Stimulated activated naive CD8-positive, alpha-beta T cell treated with anti-CD3 and anti-CD28 coated beads, Interleukin-15, Interleukin-2, amounts not matched to agents 100 ng/mL and 50 ng/mL, for 24 hours (primary cell): ENCODE results near the gene RESP18.
"Not testable (repeated sequence)": the region's sequence is repeated elsewhere in the genome, so short reads cannot be mapped to it uniquely, and the experiment has no call there.

Experiments used
- H3K27ac Mint-ChIP-seq: one replicate; pipeline ENCODE4 v1.8.0; 2021; ENCODE audit warnings: mild to moderate bottlenecking, mixed read lengths
- H3K27me3 Mint-ChIP-seq: one replicate; pipeline ENCODE4 v1.8.0; 2021; ENCODE audit warnings: mixed read lengths
- H3K36me3 Mint-ChIP-seq: one replicate; pipeline ENCODE4 v1.8.0; 2021; ENCODE audit warnings: low read depth, mixed read lengths
- H3K4me1 Mint-ChIP-seq: one replicate; pipeline ENCODE4 v1.8.0; 2021; ENCODE audit warnings: low read depth, mixed read lengths
- H3K4me3 Mint-ChIP-seq: one replicate; pipeline ENCODE4 v1.8.0; 2021; ENCODE audit warnings: mild to moderate bottlenecking, mixed read lengths
- H3K9me3 Mint-ChIP-seq: one replicate; pipeline ENCODE4 v1.8.0; 2021; ENCODE audit warnings: mixed read lengths

Gene RESP18

GRCh38 chr2:219290381-219291171 lies 42.0 kb downstream of the RESP18 start:
- Mint-ChIP-seq H3K4me1 (peaks cover 14% of the 10 kb centered on the region), H3K27ac (no peak overlapping the region), H3K27me3 (no peaks in the 10 kb centered on the region), H3K9me3 (no peaks in the 10 kb centered on the region), H3K4me3 (no peak overlapping the region), H3K36me3 (peaks cover 3% of the 10 kb centered on the region)

GRCh38 chr2:219289537-219290361 lies 42.8 kb downstream of the RESP18 start:
- Mint-ChIP-seq H3K9me3 (no peaks in the 10 kb centered on the region), H3K27me3 (no peaks in the 10 kb centered on the region), H3K27ac (no peak overlapping the region), H3K4me1 (peaks cover 7% of the 10 kb centered on the region), H3K4me3 (no peak overlapping the region), H3K36me3 (peaks cover 3% of the 10 kb centered on the region)

- Mint-ChIP-seq H3K9me3 (no peaks in the 10 kb centered on the region), H3K27me3 (no peaks in the 10 kb centered on the region), H3K4me1 (peaks cover 3% of the 10 kb centered on the region), H3K36me3 (peaks cover 3% of the 10 kb centered on the region), H3K4me3 (no peak overlapping the region), H3K27ac (no peak overlapping the region)
Observed at GRCh38 chr2:219289195-219289536, 43.4 kb downstream of the RESP18 start.

- no peak overlapping the region for H3K27ac Mint-ChIP-seq
- H3K4me1 Mint-ChIP-seq, result peaks cover 4% of the 10 kb centered on the region
- no peaks in the 10 kb centered on the region for H3K9me3 Mint-ChIP-seq
- H3K27me3 Mint-ChIP-seq, result no peaks in the 10 kb centered on the region
- peaks cover 14% of the 10 kb centered on the region for H3K36me3 Mint-ChIP-seq
- no peak overlapping the region for H3K4me3 Mint-ChIP-seq
Observed at GRCh38 chr2:219287580-219288265, 44.8 kb downstream of the RESP18 start.

- peaks cover 19% of the 10 kb centered on the region for H3K36me3 Mint-ChIP-seq
- H3K4me1 Mint-ChIP-seq, H3K9me3 Mint-ChIP-seq, H3K27me3 Mint-ChIP-seq, H3K27ac Mint-ChIP-seq, H3K4me3 Mint-ChIP-seq: not testable (repeated sequence)
Observed at GRCh38 chr2:219287116-219287440, 45.5 kb downstream of the RESP18 start.

GRCh38 chr2:219286436-219287115 lies 46.0 kb downstream of the RESP18 start:
- Mint-ChIP-seq H3K27ac (no peak overlapping the region), H3K27me3 (no peaks in the 10 kb centered on the region), H3K4me1 (peaks cover 9% of the 10 kb centered on the region), H3K4me3 (no peak overlapping the region), H3K9me3 (no peaks in the 10 kb centered on the region), H3K36me3 (peaks cover 19% of the 10 kb centered on the region)

GRCh38 chr2:219285894-219286425 lies 46.6 kb downstream of the RESP18 start:
- H3K36me3 Mint-ChIP-seq, result peaks cover 25% of the 10 kb centered on the region
- peaks cover 15% of the 10 kb centered on the region for H3K4me1 Mint-ChIP-seq
- no peaks in the 10 kb centered on the region for H3K27me3 Mint-ChIP-seq
- no peak overlapping the region for H3K27ac Mint-ChIP-seq
- no peak overlapping the region for H3K4me3 Mint-ChIP-seq
- H3K9me3 Mint-ChIP-seq, result no peaks in the 10 kb centered on the region

DNA sequence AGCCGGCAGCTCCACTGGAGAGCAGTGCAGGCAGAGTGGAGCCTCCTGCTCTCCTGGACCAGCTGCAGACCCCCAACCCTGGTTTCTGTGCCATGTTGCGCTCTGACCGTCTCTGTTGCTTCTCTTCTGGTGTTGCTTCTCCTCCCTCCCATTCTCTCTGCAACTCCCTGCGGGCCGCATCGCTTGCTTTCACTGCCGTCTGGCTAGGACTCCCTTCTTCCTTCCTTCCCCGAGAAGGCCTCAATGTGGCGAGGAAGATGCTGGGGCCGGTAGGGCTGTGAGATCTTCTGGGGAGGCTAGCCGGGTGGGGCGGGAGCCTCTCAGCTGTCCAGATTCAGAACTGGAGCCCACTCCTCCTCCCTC lies 47.2 kb downstream of the RESP18 start:
- Mint-ChIP-seq H3K9me3 (no peaks in the 10 kb centered on the region), H3K36me3 (peaks cover 27% of the 10 kb centered on the region), H3K27me3 (no peaks in the 10 kb centered on the region)

GRCh38 chr2:219284501-219285372 lies 47.8 kb downstream of the RESP18 start:
- Mint-ChIP-seq H3K4me3 (no peak overlapping the region), H3K27ac (no peak overlapping the region), H3K9me3 (no peaks in the 10 kb centered on the region), H3K36me3 (peaks cover 27% of the 10 kb centered on the region), H3K27me3 (no peaks in the 10 kb centered on the region), H3K4me1 (peaks cover 28% of the 10 kb centered on the region)

More for the DNA sequence above, 47.2 kb downstream of the RESP18 start:
- Mint-ChIP-seq H3K4me3 (no peak overlapping the region), H3K4me1 (peaks cover 21% of the 10 kb centered on the region), H3K27ac (no peak overlapping the region)

DNA sequence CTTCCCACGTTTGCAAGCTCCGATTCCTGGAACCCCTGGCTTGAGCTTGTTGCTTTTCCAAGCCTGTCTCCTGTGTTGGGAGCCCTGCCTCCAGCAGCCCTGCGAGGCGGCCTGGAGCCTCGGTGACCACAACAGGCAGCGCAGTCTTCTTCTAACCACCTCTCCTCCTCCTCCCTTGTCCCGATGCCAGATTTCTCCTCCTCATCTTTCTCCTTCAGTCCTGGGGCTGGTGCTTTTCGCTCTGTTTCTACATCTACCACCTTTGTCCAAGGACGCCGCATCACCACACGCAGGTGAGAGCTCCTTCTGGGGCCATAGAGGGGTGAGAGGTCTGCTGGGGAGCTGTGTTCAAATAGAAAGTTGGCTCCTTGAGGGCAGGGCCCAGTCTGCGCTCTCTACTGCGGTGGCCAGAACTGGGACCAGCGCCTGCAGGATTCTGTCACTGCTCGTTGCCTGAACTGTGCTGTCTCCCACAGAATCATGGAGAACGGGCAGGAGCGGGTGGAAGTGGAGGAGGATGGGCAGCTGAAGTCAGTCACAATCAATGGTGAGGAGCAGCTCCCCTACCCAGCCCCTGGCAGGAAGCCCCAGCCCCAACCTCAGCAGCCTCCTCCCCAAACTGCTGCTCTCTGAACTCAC lies 49.5 kb downstream of the RESP18 start:
- Mint-ChIP-seq H3K27ac (peak overlapping the region; percentile 6), H3K9me3 (no peaks in the 10 kb centered on the region), H3K4me1 (peaks cover 39% of the 10 kb centered on the region), H3K4me3 (no peak overlapping the region), H3K36me3 (peaks cover 27% of the 10 kb centered on the region), H3K27me3 (no peaks in the 10 kb centered on the region)

DNA sequence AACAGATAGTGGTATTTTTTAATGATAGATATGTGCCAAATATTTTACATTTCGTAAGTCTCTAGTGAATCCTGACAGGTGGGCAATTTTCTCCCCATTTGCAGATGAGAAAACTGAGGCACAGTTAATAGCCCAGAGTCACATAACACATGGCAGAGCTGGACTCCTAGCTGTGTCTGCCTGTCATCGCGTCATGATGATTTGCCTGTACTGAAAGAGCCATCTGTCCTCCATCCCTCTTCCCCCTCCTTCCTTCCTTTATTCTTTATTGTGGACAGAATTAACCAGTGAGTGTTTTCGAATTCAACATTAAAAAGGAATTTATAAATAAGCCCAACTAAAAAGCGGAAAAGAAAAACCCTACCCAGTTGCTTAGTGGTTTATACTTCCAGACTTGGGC lies 50.2 kb downstream of the RESP18 start:
- H3K4me3 Mint-ChIP-seq, result no peak overlapping the region
- H3K4me1 Mint-ChIP-seq, result peaks cover 46% of the 10 kb centered on the region
- H3K9me3 Mint-ChIP-seq, result no peaks in the 10 kb centered on the region
- H3K36me3 Mint-ChIP-seq, result peaks cover 27% of the 10 kb centered on the region
- no peaks in the 10 kb centered on the region for H3K27me3 Mint-ChIP-seq
- H3K27ac Mint-ChIP-seq, result peak overlapping the region; percentile 6

DNA sequence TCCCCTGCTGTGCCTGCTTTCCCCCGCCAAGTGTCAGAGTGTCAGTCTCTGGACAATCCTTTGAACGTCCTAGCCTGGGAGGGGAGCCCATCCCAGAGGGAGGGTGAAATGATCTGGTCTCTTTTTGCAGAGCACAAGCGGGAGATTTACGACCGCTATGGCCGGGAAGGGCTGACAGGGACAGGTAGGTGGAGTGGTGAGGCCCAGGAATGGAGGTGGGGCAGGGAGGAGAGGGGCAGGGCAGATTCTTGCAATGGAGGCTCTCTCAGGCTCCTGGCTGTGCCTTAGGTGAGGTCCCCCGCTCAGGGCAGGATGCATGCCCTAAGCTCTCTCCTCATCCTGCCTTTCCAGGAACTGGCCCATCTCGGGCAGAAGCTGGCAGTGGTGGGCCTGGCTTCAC lies 51.0 kb downstream of the RESP18 start:
- H3K27ac Mint-ChIP-seq, result peak overlapping the region; percentile 31
- H3K4me3 Mint-ChIP-seq, result no peak overlapping the region
- no peaks in the 10 kb centered on the region for H3K27me3 Mint-ChIP-seq
- no peaks in the 10 kb centered on the region for H3K9me3 Mint-ChIP-seq
- peaks cover 27% of the 10 kb centered on the region for H3K36me3 Mint-ChIP-seq
- H3K4me1 Mint-ChIP-seq, result peaks cover 50% of the 10 kb centered on the region

DNA sequence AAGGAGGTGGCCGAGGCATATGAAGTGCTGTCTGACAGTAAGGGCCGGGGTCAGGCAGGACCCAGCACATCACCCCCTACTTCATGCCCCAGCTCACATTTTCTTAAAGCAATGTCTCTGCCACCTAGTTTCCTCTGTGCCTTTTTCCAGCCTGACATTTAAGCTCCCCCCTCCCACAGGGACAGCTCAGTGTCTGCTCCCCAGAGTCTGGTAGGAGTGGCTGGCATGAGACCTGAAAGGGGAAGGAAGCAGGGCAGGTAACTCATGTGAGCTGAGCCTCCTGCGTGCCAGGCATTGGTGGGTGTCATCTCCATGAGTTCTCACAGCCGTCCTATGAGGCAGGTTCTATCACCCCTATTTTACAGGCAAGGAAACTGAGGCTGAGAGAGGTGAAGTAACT lies 51.9 kb downstream of the RESP18 start:
- Mint-ChIP-seq H3K36me3 (peaks cover 24% of the 10 kb centered on the region), H3K27ac (peak overlapping the region; percentile 93), H3K27me3 (no peaks in the 10 kb centered on the region), H3K4me1 (peaks cover 50% of the 10 kb centered on the region), H3K9me3 (no peaks in the 10 kb centered on the region), H3K4me3 (peak overlapping the region; percentile 92)
